IPS-20b (cell line): Measurements from ENCODE around the gene TMEM222.

Source experiments
- H3K27ac ChIP-seq: one replicate; pipeline ENCODE4 v1.5.1; 2013; ENCODE audit warnings: low read length
- H3K27me3 ChIP-seq: 2 replicates; pipeline ENCODE4 v1.6.1; 2013; ENCODE audit warnings: mild to moderate bottlenecking, low read length, inconsistent platforms; ENCODE audit not compliant: insufficient read depth
- H3K36me3 ChIP-seq: 2 replicates; pipeline ENCODE4 v1.6.1; 2013; ENCODE audit warnings: low read depth, mild to moderate bottlenecking, inconsistent platforms, low read length, moderate library complexity; ENCODE audit not compliant: insufficient read depth
- H3K4me1 ChIP-seq: 2 replicates; pipeline ENCODE4 v1.6.1; 2013; ENCODE audit warnings: mild to moderate bottlenecking, control low read depth, inconsistent platforms, low read length, moderate library complexity; ENCODE audit not compliant: insufficient read depth
- H3K4me3 ChIP-seq: 2 replicates; pipeline ENCODE4 v1.5.1; 2013; ENCODE audit warnings: mild to moderate bottlenecking, low read length, inconsistent platforms
- H3K9ac ChIP-seq: 2 replicates; pipeline ENCODE4 v1.6.1; 2013; ENCODE audit warnings: low read depth, mild to moderate bottlenecking, inconsistent platforms, low read length, moderate library complexity
- H3K9me3 ChIP-seq: 2 replicates; pipeline ENCODE4 v1.6.1; 2013; ENCODE audit warnings: mild to moderate bottlenecking, low read depth, low read length, inconsistent platforms; ENCODE audit not compliant: insufficient read depth

TMEM222 gene

DNA sequence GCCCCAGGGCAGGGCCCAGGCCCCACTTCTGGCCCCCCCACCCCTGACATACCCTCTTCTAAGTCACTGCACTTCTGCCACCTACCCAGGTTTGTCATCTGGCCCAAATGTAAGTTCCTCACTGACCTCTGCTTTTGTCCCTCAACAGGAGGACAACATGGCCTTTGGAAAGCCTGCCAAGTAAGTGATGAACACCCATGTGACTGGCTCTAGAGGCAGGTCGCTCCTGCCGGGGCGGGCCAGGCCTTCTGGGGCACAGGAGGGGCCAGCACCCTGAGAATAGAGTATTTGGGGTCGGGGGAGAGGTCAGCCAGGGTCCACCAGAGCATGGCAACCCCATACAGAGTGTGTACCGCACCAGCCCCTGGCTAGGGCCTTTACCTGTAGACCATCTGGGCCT, 10.0 kb downstream of the TMEM222 start:
- peaks cover 50% of the 10 kb centered on the region for H3K36me3 ChIP-seq

DNA sequence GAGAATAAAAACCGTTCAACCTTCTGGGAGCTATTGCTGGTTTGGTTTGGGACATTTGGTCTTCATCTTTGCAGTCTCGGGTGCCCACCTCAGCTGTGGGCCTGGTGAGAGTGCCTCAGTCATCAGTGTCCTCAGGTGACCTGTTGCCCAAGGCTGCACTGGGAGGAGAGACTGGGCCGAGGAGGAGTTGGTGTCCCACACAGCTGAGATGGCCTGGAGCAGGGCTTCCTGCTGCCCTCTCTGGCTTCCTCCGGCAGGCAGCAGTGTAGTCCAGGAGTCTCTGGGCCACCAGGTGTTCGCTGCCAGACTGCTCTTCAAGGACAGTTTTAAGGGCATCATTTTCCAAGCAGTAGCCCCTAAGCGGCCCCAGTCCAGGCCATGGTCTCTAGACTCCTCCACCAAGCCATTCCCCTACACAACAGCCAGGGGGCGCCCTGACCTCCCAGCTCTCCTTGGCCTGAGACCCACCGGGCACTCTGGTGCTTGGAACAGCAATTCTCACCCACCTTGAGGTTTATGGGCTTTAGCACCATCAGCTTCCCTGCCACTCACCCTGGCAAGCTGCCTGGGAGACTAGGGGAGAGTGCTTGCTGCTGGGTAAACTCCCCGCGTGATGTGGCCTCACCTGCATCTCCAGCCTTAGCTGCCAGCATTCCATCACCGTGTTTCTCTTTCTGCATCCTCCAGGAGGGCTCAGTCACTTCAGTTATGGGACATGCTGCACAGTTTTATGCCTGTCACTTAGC, 10.7 kb downstream of the TMEM222 start:
- Histone ChIP-seq H3K27ac (no peak overlapping the region), H3K36me3 (peaks cover 43% of the 10 kb centered on the region), H3K9ac (no peak overlapping the region)

More for the DNA sequence above, 10.0 kb downstream of the TMEM222 start:
- no peak overlapping the region for H3K4me3 ChIP-seq
- H3K4me1 ChIP-seq, result no peaks in the 10 kb centered on the region
- H3K9ac ChIP-seq, result no peak overlapping the region
- H3K27ac ChIP-seq, result no peak overlapping the region
- no peaks in the 10 kb centered on the region for H3K27me3 ChIP-seq
- no peaks in the 10 kb centered on the region for H3K9me3 ChIP-seq

GRCh38 chr1:27333717-27334279, 11.8 kb downstream of the TMEM222 start:
- no peak overlapping the region for H3K9ac ChIP-seq
- H3K4me1 ChIP-seq, result no peaks in the 10 kb centered on the region; the same call in 1 of the 2 replicates
- no peak overlapping the region for H3K4me3 ChIP-seq
- no peak overlapping the region for H3K27ac ChIP-seq
- H3K27me3 ChIP-seq, result no peaks in the 10 kb centered on the region
- no peaks in the 10 kb centered on the region for H3K9me3 ChIP-seq
- H3K36me3 ChIP-seq, result peaks cover 40% of the 10 kb centered on the region

More for the DNA sequence above, 10.7 kb downstream of the TMEM222 start:
- H3K9me3 ChIP-seq, result no peaks in the 10 kb centered on the region
- H3K4me3 ChIP-seq, result no peak overlapping the region
- H3K4me1 ChIP-seq, result no peaks in the 10 kb centered on the region
- H3K27me3 ChIP-seq, result no peaks in the 10 kb centered on the region

DNA sequence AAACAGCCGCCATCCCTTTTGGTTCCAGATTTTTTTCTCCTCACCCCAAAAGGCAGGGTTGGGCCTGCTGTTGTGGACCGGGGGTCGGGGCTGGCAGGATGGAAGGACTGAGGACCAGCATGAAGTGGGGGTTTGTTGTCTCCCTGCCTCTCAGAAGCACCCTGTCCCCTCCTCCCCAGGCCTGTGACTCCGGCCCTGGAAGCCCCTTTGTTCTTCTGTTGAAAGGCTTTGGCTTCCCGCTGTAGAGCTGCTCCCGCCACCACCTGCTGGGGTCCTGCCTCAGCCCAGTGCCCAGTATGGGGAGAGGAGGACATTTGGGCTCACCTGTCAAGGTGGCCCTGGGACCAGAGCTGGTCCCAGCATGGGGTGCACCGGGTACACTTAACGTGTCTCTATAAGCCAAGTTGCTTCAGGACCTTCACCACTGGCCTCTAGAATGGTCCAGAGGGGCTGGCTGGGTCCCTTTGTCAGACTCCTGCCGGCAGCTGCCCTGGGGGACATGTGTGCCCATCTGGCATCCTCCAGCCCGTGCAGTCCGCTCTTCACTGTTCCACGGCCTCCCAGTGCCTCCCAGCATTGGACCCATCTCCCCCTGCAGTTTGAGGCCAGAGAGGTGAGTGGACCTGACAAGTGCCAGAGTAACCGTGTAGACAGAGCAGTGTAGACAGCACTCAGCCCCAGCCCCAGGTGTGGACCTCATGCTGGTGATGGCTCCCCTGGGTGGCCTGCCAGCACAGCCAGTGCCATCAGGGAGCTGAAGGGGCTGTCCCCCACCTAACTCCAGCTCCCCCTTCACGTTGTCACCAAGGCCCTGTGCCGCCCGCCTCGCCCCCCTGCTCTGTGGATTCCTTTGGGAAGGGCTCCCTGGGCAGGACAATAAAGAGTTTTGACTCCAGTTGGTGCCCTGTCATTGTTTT, 13.8 kb downstream of the TMEM222 start:
- Histone ChIP-seq H3K27me3 (no peaks in the 10 kb centered on the region), H3K9me3 (no peaks in the 10 kb centered on the region), H3K27ac (no peak overlapping the region), H3K9ac (no peak overlapping the region), H3K4me1 (no peaks in the 10 kb centered on the region; the same call in 1 of the 2 replicates), H3K36me3 (peaks cover 40% of the 10 kb centered on the region), H3K4me3 (no peak overlapping the region)

DNA sequence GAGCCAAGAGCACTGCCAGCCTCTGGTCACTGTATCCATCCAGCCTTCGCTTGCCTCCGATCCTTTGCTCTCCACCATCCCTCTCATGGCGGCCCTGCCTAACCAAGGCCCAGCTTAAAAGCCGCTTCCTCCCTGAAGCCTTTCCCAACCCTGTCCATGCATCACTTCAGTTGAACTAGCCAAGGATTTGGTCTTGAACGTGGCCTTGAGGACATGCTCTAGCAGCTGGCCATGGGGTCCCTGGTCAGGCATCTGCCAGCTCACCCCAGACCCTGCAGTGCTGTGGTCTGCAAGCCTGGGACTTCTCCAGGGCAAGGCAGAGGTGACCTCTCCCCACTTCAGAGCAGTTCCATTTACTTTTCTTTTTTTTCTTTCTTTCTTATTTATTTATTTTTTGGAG, 14.8 kb downstream of the TMEM222 start:
- no peaks in the 10 kb centered on the region; the same call in 1 of the 2 replicates for H3K4me1 ChIP-seq
- no peak overlapping the region for H3K27ac ChIP-seq
- H3K27me3 ChIP-seq, result no peaks in the 10 kb centered on the region
- H3K9ac ChIP-seq, result no peak overlapping the region
- H3K36me3 ChIP-seq, result peaks cover 33% of the 10 kb centered on the region
- no peaks in the 10 kb centered on the region for H3K9me3 ChIP-seq
- no peak overlapping the region for H3K4me3 ChIP-seq

DNA sequence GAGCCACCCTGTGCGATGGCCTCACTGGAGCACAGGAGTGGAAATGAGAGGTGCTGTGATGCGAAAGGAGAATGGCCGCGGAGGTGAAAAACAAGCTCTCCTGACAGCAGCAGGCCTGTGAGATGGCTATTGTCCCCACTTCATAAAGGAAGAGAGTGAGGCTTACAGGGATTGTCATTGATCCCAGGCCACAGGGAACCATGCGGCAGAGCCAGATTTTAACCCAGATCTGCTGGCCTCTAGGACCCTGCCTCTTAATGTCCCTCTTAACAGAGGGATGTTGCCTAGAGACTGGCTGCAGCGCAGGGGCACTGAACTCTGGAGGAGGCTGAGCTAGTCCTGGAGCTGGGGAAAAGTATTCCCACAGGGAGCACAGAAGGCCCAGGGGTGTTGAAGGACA, 16.8 kb downstream of the TMEM222 start:
- no peaks in the 10 kb centered on the region for H3K27me3 ChIP-seq
- no peak overlapping the region for H3K9ac ChIP-seq
- H3K9me3 ChIP-seq, result no peaks in the 10 kb centered on the region
- H3K36me3 ChIP-seq, result peaks cover 16% of the 10 kb centered on the region
- no peak overlapping the region for H3K4me3 ChIP-seq
- peaks cover 4% of the 10 kb centered on the region; the same call in 1 of the 2 replicates for H3K4me1 ChIP-seq
- H3K27ac ChIP-seq, result no peak overlapping the region

DNA sequence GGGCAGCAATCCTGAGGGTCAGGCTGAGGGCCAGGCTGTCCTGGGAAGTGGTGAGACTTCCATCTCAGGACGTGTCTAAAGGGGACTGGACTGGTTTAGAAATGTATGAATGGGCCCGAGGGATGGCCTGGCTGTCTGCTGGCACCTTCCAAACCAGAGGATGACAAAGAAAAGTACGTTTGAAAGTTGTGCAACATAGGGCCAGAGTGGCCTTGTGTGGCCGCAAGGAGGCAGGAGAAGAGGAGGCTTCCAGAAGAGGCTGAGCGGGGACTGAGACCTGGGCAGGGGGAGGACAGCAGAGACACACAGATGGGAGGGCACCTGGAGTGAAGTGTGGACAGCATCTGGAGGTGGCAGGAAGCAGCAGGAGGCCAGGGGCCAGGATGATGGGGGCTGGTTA, 17.2 kb downstream of the TMEM222 start:
- Histone ChIP-seq H3K27me3 (no peaks in the 10 kb centered on the region), H3K4me3 (no peak overlapping the region), H3K9ac (no peak overlapping the region), H3K36me3 (peaks cover 12% of the 10 kb centered on the region), H3K4me1 (peaks cover 4% of the 10 kb centered on the region; the same call in 1 of the 2 replicates), H3K9me3 (no peaks in the 10 kb centered on the region), H3K27ac (no peak overlapping the region)

DNA sequence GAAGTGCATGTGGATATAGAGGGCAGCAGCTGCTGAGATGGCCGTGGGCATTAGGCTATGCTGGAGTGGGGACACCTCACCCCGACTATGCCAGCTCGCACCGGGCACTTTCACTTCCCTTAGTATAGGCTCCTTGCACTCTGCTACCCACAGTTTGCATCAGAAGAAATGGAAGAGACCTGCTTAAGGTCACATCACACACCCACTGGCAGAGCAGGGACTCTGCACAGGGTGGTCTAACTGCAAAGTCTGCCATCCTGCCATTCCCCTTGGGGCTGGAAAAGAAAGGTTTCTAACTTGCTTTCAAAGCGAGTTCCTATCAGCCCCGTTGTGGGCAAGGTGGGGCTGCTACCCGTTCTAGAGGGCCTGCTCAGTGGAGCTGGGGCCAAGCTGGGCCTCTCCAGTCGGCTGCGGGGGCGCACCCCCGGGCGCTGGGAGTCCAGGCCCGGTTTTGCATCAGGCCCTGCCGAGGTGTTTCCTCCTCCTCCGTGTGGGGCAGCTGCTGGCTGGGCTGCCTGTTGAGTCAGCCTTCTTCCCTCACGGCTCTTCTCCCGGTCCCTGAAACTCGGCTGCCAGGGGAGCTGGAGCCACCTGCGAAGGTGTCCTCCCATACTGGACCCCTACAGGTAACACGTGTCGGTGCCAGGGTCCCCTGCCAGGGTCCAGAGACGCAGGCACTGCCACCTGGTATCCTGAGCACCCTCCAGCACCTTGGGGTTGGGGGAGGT, 19.7 kb downstream of the TMEM222 start, which contains the start of gene SYTL1:
Gene SYTL1, plus strand, starts transcription at position 498 of the 728 bp plus-strand sequence. CDS start 3,313 bp downstream, outside the sequence.
- no peak within 1 kb of the TSS for H3K27ac ChIP-seq
- no peaks in the 10 kb centered on the region for H3K9me3 ChIP-seq
- H3K27me3 ChIP-seq, result no peaks in the 10 kb centered on the region
- peak within 1 kb of the TSS; percentile 60 for H3K4me3 ChIP-seq
- H3K4me1 ChIP-seq, result peaks cover 4% of the 10 kb centered on the region; the same call in 1 of the 2 replicates
- H3K36me3 ChIP-seq, result no peaks in the 10 kb centered on the region
- H3K9ac ChIP-seq, result peak within 1 kb of the TSS; percentile 56; the same call in 1 of the 2 replicates

GRCh38 chr1:27342391-27342777, 20.4 kb downstream of the TMEM222 start:
- Histone ChIP-seq H3K27ac (no peak overlapping the region), H3K4me1 (peaks cover 4% of the 10 kb centered on the region), H3K9ac (peak overlapping the region; percentile 56; the same call in 1 of the 2 replicates), H3K9me3 (no peaks in the 10 kb centered on the region), H3K36me3 (no peaks in the 10 kb centered on the region), H3K27me3 (no peaks in the 10 kb centered on the region), H3K4me3 (peak overlapping the region; percentile 60)

DNA sequence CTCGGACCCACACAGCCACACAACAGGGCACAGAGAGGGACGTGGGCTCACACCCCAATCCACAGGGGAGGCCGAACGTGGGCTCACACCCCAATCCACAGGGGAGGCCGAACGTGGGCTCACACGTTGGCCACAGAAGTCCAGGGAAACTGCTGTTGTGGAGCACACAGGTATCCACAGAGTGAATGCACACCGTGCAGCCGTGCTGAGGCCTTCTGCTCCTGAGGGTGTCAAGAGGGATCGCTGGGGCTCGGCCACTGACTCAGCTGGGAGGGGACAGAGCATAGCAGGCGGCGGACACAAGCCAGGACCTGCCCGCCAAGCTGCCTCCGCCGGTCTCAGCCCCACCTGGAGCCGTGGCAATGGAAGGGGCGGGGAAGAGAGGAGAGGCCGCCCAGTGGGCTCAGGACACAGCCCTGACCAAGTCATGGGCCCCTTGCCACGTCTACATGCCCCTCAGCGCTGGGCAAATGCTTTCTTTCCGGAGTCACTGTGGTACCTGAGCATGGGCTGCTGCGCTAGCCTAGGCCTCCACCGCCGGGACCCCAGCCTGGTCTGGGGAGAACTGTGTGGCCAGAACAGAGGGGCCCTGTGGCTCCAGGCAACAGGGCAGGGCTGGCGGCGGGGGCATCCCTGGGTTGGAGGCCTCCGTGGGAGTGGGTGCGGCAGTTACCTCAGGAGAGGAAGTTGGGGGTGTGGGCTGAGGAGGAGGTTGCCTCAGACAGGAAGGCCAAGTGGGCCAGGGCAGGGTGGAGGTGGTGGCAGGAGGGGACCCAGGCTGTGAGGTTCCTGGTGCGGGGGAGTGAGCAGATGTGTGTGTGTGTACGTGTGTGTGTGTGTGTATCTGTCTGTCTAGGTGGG, 21.0 kb downstream of the TMEM222 start:
- H3K4me1 ChIP-seq, result peaks cover 4% of the 10 kb centered on the region
- H3K9me3 ChIP-seq, result no peaks in the 10 kb centered on the region
- H3K36me3 ChIP-seq, result no peaks in the 10 kb centered on the region
- H3K4me3 ChIP-seq, result peak overlapping the region; percentile 60; the same call in 1 of the 2 replicates
- H3K9ac ChIP-seq, result 0 out of 2 replicates have a peak overlapping the region, but pooled peaks have one; percentile 56
- no peaks in the 10 kb centered on the region for H3K27me3 ChIP-seq
- H3K27ac ChIP-seq, result no peak overlapping the region
